Fibroblast of peridontal ligament (primary cell): Measurements from ENCODE around the gene XPC.
"Not testable (repeated sequence)": the region's sequence is repeated elsewhere in the genome, so short reads cannot be mapped to it uniquely, and the experiment has no call there.

Experiments
- DNase-seq: peaks from one replicate; pipeline ENCODE4 v3.0.0-alpha.2; 2010; ENCODE audit errors: extremely low read depth

XPC gene

DNA sequence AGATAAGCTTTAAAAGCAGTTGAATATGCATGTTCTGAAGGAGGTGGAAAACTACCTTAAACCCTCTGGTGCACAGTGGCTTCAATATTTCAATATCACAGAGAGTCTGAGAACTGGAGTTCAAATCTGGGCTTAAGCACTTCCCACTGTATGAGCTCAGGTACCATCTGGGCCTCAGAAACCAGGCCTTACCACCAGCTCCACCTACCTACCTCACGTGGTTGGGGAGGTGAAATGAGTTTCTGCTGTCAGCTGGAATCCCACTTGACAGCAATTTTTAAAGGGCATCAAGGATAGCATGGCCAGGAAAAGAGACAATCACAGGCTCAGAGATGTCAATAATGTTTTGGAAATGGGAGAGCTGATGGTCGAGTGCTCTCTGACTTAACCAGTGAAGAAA lies 58.8 kb downstream of the XPC start:
- no peak for DNase-seq

DNA sequence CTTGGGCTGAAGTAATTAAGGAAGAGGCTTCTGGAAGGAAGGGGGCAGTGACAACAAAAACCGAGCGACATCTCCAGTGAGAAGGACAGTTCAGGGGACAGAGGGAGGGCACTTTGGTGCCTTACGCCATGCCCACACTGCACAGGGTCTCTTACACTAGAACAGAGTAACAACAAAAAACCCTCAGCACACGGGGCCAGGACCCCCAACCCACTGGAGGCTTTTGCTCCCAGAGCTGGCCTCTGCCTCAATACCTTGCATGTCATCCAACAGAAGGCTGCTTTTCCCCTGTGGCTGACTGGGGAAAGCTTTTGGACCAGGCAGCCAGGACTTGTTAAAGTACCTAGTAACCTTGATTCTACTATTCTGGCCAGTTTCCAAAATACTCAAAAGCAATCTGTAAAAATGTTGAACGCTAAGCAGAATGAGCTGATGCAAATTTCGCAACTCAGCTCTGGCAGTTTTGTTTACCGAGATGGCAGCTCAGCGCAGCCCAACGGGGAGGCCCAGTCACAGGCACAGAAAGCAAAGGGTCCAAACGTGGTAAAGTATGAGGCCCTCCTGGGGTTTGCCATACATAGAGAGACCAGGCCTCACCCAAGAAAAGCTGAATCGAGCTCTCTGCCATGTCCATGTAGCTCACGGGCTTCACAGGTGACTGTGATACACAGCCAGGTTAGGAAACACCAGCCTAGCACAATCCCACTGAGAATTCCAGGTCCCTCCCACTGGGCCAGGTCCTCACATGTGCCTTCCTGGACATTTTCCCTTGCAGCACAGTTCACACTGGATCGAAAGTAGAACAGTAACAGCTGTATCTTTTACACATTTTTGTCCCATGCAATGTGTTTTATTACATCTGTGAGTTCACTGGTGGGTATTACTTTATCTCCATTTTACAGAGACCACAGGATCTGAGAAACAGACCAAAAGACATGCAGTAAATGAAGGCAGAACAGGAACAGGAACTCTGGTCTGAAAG lies 59.7 kb downstream of the XPC start:
- DNase-seq, result peak; percentile 30

DNA sequence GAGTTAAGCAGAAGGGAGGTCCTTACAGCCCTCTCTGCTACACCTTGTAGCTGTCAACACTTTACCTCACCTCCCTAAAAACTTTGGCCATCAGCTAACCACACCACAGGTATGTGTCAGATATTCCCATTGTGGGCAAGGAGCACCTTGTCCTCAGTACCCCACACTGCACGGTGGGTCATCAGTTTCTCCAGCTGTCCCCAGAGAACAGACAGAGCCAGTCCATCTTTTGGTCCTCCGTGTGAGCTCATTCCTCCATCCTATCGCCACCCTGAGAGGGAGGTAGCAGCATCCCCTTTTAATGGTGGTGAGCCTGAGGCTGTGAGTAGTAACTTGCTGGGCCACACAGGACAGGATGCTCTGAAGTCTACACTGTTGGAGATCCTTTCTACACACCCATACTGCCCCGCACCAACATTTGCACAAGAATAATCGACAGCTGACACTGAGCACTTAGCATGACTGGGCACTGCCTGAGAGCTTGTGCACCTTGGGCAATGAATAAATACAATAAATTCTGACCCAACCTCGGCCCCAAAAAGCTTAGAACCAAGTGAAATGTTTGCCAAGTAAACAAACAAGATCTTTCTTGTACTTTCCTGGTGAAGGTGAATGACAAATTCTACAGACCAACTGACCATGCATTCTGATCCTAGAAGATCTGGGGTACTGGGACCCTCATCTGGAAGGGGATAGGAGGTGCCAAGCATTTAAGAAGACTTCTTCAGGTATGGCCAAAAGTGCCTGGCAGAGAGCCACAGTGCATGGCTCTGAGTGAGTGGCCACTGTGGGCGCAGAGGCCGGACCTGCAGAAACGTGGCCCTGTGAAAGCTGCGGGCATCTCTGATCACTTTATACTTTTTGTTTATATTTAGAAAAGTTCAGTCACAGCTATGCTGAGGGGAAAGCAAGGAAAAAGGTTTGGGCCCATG lies 60.7 kb downstream of the XPC start:
- no peak for DNase-seq

DNA sequence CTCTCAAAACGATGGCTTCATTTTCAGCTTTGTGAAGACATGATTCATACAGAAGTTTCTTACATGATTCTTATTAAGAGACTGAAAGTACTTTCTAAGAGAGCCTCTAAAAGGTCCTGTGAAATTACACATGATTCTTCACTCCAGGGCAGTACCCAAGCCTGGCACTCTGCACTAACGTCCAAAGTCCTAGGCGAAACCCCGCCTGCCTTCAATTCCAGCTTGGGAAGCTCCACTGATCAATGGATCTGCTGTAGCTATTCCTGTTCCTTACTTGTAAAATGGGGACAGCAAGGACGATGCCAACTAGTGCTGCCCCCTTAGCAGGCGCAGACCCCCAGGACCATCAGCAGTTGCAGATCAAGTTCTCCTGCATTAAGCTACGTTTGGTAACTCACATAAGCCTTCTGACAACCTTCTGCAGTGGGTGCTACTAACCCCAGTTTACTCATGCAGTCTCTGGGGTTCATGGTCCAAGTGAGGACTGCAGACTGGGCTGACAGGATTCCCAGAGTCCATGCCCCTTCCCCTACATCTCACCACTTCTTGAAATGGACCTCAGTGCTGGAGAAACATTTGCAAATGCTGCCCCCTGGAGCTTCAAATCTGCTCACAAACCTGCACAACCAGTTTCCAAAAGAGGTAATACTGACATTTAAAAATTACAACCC lies 64.3 kb downstream of the XPC start:
- DNase-seq, result no peak

DNA sequence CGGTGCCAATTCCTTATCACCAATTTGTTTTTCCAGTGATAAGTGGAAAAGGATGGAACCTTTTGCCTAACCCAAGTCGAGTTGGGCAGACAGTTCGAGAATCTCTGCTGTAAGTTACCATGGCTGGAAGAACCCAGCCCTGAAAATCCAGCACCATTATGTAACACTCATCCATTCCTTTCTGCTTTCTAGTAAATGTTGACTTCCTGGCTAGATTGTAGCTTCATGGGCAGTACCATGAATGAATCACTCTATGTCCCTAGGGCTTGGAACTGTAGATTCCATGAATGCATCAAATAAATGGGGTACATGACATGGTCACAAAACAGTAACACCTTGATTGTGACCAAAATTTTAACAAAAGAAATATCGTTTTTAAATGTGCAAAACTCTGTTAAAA lies 67.7 kb downstream of the XPC start:
- no peak for DNase-seq

DNA sequence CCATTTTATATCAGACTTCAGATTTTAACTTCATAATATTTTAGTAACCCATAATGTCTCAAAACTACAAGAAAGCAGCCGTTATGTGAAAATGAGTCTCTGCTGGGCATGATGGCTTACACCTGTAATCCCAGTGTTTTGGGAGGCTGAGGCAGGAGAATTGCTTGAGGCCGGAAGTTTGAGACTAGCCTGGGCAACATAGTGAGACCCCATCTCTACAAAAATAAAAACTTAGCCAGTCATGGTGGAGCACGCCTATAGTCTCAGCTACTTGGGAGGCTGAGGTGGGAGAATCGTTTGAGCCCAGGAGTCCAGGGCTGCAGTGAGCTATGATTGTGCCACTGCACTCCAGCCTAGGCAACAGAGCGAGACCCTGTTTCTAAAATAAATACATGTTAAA lies 68.6 kb downstream of the XPC start:
- not testable (repeated sequence) for DNase-seq

DNA sequence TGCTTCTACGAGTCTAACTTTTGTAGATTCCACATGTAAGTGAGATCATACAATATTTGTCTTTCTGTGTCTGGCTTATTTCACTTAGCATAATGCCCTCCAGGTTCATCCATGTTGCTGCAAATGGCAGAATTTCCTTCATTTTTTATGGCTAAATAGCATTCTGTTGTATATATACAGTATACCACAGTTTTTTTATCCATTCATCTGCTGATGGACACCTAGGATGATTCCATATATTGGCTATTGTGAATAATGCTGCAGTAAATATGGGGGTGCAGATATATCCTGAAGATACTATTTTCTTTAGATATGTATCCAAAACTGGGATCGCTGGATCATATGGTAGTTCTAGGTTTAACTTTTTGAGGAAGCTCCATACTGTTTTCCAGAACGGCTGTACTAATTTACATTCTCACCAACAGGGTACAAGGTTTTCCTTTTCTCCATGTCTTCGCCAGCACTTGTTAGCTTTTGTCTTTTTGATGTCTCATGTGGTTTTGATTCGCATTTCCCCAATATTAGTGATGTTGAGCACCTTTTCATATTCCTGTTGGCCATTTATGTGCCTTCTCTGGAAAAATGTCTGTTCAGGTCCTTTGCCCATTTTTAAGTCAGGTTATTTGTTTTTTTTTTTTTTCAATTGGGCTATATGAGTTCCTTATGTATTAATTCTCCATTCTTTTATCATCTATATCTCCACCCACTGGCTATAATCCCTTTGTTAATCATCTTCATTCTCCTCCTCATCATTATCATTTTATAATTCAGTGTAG lies 80.6 kb downstream of the XPC start:
- no peak for DNase-seq

DNA sequence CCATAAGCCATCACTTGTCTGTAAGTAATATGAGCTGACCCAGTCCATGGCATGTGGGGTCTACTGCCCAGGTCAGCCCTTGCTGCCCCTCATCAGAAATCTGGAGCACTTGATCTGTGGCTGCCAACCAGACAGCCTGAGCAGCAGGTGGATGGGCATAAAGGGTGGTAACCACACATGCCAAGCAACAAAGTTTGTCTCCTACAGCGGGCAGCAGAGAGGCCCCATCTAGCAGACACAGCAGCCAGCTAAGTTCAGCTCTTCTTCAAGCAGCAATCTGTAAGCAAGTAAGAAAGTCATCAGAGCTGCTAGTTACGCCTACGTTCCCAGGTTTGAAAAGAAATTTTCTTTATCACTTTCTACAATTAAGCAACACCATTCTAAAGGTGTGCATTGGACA lies 81.7 kb downstream of the XPC start:
- DNase-seq, result no peak
